DOHH2 (cell line): ENCODE results near the gene EFCAB12.

ENCODE experiments used
- H3F3A ChIP-seq: fragments of 200-600 bp; sonication (generic), shearing (Covaris generic); 2 replicates; pipeline ENCODE4 v1.6.0; 2016; ENCODE audit warnings: antibody characterized with exemption, mild to moderate bottlenecking; ENCODE audit not compliant: control insufficient read depth, insufficient read depth
- H3K27ac ChIP-seq: fragments of 200-600 bp; sonication (generic); 2 replicates; pipeline ENCODE4 v1.5.1; 2014; ENCODE audit warnings: low read depth, mild to moderate bottlenecking, low read length, moderate library complexity
- H3K27me3 ChIP-seq: fragments of 200-600 bp; sonication (generic); 2 replicates; pipeline ENCODE4 v1.6.1; 2014; ENCODE audit warnings: mild to moderate bottlenecking, low read length, mixed read lengths; ENCODE audit not compliant: control insufficient read depth
- H3K36me3 ChIP-seq: fragments of 200-600 bp; sonication (generic); 2 replicates; pipeline ENCODE4 v1.6.1; 2014; ENCODE audit warnings: mild to moderate bottlenecking, low read length, moderate library complexity, mixed read lengths; ENCODE audit not compliant: control insufficient read depth
- H3K4me1 ChIP-seq: fragments of 200-600 bp; sonication (generic); 2 replicates; pipeline ENCODE4 v1.6.1; 2014; ENCODE audit warnings: mild to moderate bottlenecking, low read length, mixed read lengths; ENCODE audit not compliant: control insufficient read depth
- H3K4me2 ChIP-seq: fragments of 200-600 bp; sonication (generic); 2 replicates; pipeline ENCODE4 v1.6.0; 2014; ENCODE audit warnings: mild to moderate bottlenecking, low read length, moderate library complexity
- H3K4me3 ChIP-seq: fragments of 200-600 bp; sonication (generic); 2 replicates; pipeline ENCODE4 v1.5.1; 2014; ENCODE audit warnings: mild to moderate bottlenecking, low read length, mixed read lengths
- H3K79me2 ChIP-seq: fragments of 200-600 bp; sonication (generic); 2 replicates; pipeline ENCODE4 v1.6.1; 2014; ENCODE audit warnings: mild to moderate bottlenecking, low read length, mixed read lengths; ENCODE audit not compliant: control insufficient read depth
- H3K9me2 ChIP-seq: fragments of 200-600 bp; sonication (generic); replicated peaks from 2 replicates; pipeline ENCODE4 v1.6.1; 2014; ENCODE audit warnings: mild to moderate bottlenecking, low read length, mixed read lengths; ENCODE audit not compliant: control insufficient read depth
- H3K9me3 ChIP-seq: fragments of 200-600 bp; sonication (generic); 2 replicates; pipeline ENCODE4 v1.6.1; 2014; ENCODE audit warnings: antibody characterized with exemption, low read length, mixed read lengths; ENCODE audit not compliant: control insufficient read depth, insufficient read depth
- H4K20me1 ChIP-seq: fragments of 200-600 bp; sonication (generic); 2 replicates; pipeline ENCODE4 v1.6.0; 2014; ENCODE audit warnings: low read depth, mild to moderate bottlenecking, antibody characterized with exemption, low read length, moderate library complexity; ENCODE audit not compliant: control insufficient read depth, insufficient read depth
- CTCF ChIP-seq: fragments of 200-600 bp; sonication (generic); IDR thresholded peaks from one replicate; pipeline ENCODE4 v1.5.1; 2014; ENCODE audit warnings: antibody characterized with exemption, mild to moderate bottlenecking, low read depth, low read length; ENCODE audit not compliant: poor library complexity, severe bottlenecking
- EZH2phosphoT487 ChIP-seq: fragments of 200-600 bp; sonication (generic); IDR thresholded peaks from 2 replicates; pipeline ENCODE4 v1.6.1; 2017; ENCODE audit warnings: borderline replicate concordance, mild to moderate bottlenecking, antibody characterized with exemption, low read length, moderate library complexity, mixed read lengths

EFCAB12 gene

DNA sequence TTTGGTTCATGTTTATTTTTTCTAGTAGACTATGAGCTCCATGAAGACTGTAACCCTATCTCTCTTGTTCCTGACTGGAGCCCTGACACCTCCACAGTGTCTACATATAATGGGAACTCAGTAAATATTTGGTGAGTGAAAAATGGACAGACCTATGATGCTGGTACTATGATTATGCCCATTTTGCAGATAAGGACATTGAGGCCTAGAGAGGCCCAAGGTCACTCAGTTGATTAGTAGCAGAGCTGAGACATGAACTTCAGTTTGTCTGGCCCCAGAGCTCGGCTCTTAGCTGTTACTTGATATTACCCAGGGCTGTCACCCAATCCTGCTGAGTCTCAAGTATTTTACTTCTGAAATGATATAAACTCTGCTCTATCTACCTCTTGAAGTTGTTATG, 5.5 kb downstream of the EFCAB12 start:
- no peak overlapping the region for H3K4me2 ChIP-seq
- peaks cover 24% of the 10 kb centered on the region for H3K4me1 ChIP-seq
- H3K36me3 ChIP-seq = peaks cover 5% of the 10 kb centered on the region
- H3K9me3 ChIP-seq = peaks cover 10% of the 10 kb centered on the region; the same call in 1 of the 2 replicates
- H3K27me3 ChIP-seq = no peaks in the 10 kb centered on the region
- no peak overlapping the region for H3K27ac ChIP-seq
- 0 out of 2 replicates have a peak, but pooled peaks cover 3% of the 10 kb centered on the region for H3F3A ChIP-seq
- no peaks in the 10 kb centered on the region for H4K20me1 ChIP-seq
- TF ChIP-seq CTCF (no peak), EZH2phosphoT487 (no peak)
- H3K4me3 ChIP-seq = no peak overlapping the region
- no peaks in the 10 kb centered on the region for H3K9me2 ChIP-seq
- H3K79me2 ChIP-seq = no peaks in the 10 kb centered on the region

GRCh38 chr3:129421988-129422745, 6.3 kb downstream of the EFCAB12 start:
- Histone ChIP-seq H4K20me1 (no peaks in the 10 kb centered on the region), H3K9me3 (peaks cover 10% of the 10 kb centered on the region; the same call in 1 of the 2 replicates), H3K9me2 (no peaks in the 10 kb centered on the region), H3K4me3 (no peak overlapping the region), H3F3A (0 out of 2 replicates have a peak, but pooled peaks cover 3% of the 10 kb centered on the region), H3K4me2 (no peak overlapping the region), H3K36me3 (peaks cover 5% of the 10 kb centered on the region), H3K27ac (no peak overlapping the region), H3K27me3 (no peaks in the 10 kb centered on the region), H3K4me1 (peaks cover 31% of the 10 kb centered on the region), H3K79me2 (no peaks in the 10 kb centered on the region)
- TF ChIP-seq EZH2phosphoT487 = no peak
- no peak for TF ChIP-seq CTCF

DNA sequence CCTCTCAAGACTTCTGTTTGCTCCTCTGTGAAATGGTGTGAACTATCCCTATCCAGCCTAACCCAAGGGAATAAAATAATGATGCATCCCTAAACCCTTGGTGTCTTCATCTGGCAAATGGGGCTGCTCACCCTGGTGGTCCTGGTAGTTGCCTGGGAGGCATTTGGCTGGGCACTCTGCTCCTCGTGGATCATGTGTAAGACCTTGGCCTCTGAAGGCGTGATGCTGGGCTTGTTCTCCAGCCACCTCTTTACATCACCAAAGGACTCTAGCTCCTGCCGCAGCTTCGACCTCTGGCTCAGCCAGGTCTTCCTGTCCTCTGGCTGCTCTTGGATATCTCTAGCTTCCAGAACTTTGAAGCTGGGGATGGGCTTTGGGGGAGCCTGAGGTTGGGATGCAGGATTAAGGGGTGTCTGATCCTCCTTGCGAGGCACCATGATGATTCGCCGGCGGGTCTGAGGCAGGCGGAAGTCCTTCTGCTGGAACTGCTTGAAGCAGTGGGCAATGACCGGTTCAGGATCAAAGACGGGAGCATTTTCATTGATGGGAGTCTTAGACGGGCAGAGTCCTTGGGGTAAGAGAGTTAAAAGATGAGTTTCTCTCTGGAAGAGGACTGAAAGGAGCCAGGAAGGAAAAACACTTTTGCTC, 7.1 kb downstream of the EFCAB12 start:
- peaks cover 10% of the 10 kb centered on the region; the same call in 1 of the 2 replicates for H3K9me3 ChIP-seq
- no peak overlapping the region for H3K27ac ChIP-seq

More for the DNA sequence above, 7.1 kb downstream of the EFCAB12 start:
- H3K4me2 ChIP-seq = no peak overlapping the region
- no peaks in the 10 kb centered on the region for H3K79me2 ChIP-seq
- H3K9me2 ChIP-seq = no peaks in the 10 kb centered on the region
- no peak overlapping the region for H3K4me3 ChIP-seq
- H4K20me1 ChIP-seq = no peaks in the 10 kb centered on the region
- peaks cover 5% of the 10 kb centered on the region for H3K36me3 ChIP-seq
- 0 out of 2 replicates have a peak, but pooled peaks cover 3% of the 10 kb centered on the region for H3F3A ChIP-seq
- TF ChIP-seq CTCF = no peak
- no peak for TF ChIP-seq EZH2phosphoT487
- no peaks in the 10 kb centered on the region for H3K27me3 ChIP-seq
- peaks cover 38% of the 10 kb centered on the region for H3K4me1 ChIP-seq
